ENCODE data around the gene CST3.
"Not testable (repeated sequence)": the region's sequence is repeated elsewhere in the genome, so short reads cannot be mapped to it uniquely, and the experiment has no call there.

Gene CST3, protein sequence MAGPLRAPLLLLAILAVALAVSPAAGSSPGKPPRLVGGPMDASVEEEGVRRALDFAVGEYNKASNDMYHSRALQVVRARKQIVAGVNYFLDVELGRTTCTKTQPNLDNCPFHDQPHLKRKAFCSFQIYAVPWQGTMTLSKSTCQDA

DNA sequence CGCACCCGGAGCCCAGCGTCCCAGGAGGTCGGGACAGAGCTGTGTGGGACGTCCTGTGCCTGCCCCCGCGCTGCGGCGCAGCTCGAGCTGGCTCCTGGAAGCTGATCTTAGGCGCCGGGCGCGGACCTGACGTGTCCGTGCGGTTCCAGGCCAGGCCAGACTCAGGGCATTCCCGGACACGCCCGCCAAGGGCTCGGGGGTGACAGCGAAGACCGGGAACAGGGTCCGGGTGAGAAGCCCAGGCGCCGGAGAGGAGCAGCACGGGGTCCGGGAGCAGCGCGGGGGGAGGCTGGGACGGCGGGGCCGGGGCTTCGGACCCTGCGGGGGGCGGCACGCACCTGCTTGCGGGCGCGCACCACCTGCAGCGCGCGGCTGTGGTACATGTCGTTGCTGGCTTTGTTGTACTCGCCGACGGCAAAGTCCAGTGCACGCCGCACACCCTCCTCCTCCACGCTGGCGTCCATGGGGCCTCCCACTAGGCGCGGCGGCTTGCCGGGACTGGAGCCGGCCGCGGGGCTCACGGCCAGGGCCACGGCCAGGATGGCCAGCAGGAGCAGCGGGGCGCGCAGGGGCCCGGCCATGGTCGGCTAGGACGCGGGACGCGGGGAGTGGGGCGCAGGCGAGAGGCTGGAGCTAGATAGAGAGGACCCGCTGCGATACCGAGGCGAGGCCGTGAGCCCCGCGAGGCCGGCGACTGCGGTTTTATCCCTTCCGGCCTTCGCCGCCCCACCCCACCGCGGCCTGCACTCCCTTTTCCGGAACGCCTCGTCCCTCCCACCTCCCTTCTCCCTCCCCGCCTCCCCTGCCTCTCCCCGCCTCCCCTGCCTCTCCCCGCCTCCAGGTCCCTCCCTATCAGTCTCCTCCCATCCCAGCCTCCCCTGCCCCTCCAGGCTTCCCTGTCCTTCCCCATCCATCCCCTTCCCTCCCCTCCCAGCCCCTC is at the start of gene CST3:
Gene CST3 (minus strand): TSS at position 674 of the 940 bp plus-strand sequence. CDS start 93 bp downstream, at position 581.
- peak within 1 kb of the TSS; percentile 75 for H3K4me3 ChIP-seq (ENCODE audit: low read depth, low read length)
- peak; percentile 26 for DNase-seq (ENCODE audit: low read depth)
- TF ChIP-seq CTCF (IDR thresholded peaks at IDR 0.05; ENCODE audit: low read depth, low read length, missing control alignments), result no peak

- TF ChIP-seq CTCF (IDR thresholded peaks at IDR 0.05; ENCODE audit: low read depth, low read length, missing control alignments), result no peak
- no peak for DNase-seq (ENCODE audit: low read depth)
- no peak overlapping the region for H3K4me3 ChIP-seq (ENCODE audit: low read depth, low read length)
Observed at GRCh38 chr20:23686046-23686750, 48.4 kb upstream of the CST3 start.

DNA sequence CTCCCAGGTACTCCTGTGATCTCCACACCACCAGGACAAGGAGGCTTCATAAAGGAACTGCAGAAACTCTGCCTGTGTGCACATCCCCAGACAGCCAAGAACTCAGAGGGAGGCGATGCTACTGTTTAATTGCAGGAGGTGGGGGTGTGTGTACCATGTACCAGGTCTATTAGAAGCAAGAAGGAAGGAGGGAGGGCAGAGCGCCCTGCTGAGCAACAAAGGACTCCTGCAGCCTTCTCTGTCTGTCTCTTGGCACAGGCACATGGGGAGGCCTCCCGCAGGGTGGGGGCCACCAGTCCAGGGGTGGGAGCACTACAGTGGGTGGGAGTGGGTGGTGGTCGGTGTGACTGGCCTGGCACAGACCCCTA is 47.8 kb upstream of the CST3 start:
- DNase-seq (ENCODE audit: low read depth); H3K4me3 ChIP-seq (ENCODE audit: low read depth, low read length): not testable (repeated sequence)

- TF ChIP-seq CTCF (IDR thresholded peaks at IDR 0.05; ENCODE audit: low read depth, low read length, missing control alignments), result no peak
- no peak overlapping the region for H3K4me3 ChIP-seq (ENCODE audit: low read depth, low read length)
- DNase-seq (ENCODE audit: low read depth), result no peak
Observed at GRCh38 chr20:23684261-23684660, 46.5 kb upstream of the CST3 start.

DNA sequence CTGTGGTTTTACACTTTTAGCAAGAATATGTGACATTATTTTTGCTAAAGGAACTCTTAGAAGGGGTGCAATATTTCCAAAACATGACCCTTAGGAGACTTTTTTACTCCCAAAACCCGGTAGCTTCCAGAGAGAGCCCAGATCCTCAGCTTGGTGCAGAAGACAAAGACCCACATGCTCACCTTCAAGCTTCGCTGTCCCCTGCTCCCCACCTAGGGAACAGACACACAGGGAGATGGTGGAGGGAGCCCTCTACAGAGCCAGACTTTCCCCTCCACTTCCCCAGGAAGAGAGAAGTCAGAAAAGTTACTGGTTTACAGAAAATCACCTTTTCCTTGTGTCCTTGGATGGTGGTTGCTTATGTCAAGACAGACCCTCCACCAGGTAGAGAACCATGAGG is 46.1 kb upstream of the CST3 start:
- DNase-seq (ENCODE audit: low read depth), result no peak
- no peak for TF ChIP-seq CTCF (IDR thresholded peaks at IDR 0.05; ENCODE audit: low read depth, low read length, missing control alignments)
- no peak overlapping the region for H3K4me3 ChIP-seq (ENCODE audit: low read depth, low read length)

- H3K4me3 ChIP-seq (ENCODE audit: low read depth, low read length), result no peak overlapping the region
- TF ChIP-seq CTCF (IDR thresholded peaks at IDR 0.05; ENCODE audit: low read depth, low read length, missing control alignments), result no peak
Observed at GRCh38 chr20:23683281-23683680, 45.5 kb upstream of the CST3 start.

GRCh38 chr20:23680146-23680545 is 42.4 kb upstream of the CST3 start:
- no peak for DNase-seq (ENCODE audit: low read depth)
- TF ChIP-seq CTCF (IDR thresholded peaks at IDR 0.05; ENCODE audit: low read depth, low read length, missing control alignments), result no peak
- H3K4me3 ChIP-seq (ENCODE audit: low read depth, low read length), result no peak overlapping the region

More at GRCh38 chr20:23683281-23683680, 45.5 kb upstream of the CST3 start:
- DNase-seq (ENCODE audit: low read depth), result no peak

All from GM12864 (cell line).